Tibial nerve (tissue), 4 donors: ENCODE results near the gene TCF12.

Experiments used
- EP300 ChIP-seq, 2 donors: sonication (generic); formaldehyde crosslinking; IDR thresholded peaks; one replicate each; pipeline ENCODE4 v1.6.1; 2017; ENCODE audit warnings: antibody characterized with exemption in 2 of 2, mild to moderate bottlenecking in 1 of 2
- POLR2A ChIP-seq, 2 donors: fragments of 450-650 bp; IDR thresholded peaks; one replicate each; pipeline ENCODE4 v1.6.1; 2017; ENCODE audit warnings: antibody characterized with exemption in 2 of 2, mild to moderate bottlenecking in 2 of 2, moderate library complexity in 2 of 2
- TF ChIP-seq, protein P1 (sequence below), 5 experiments: fragments of 200-600 bp in 3 of 5; fragments of 450-650 bp in 2 of 5; sonication (generic) in 3 of 5; IDR thresholded peaks; one replicate each; pipeline ENCODE4 v1.5.1; 2016 to 2019; ENCODE audit warnings: antibody characterized with exemption in 5 of 5, mild to moderate bottlenecking in 3 of 5, moderate library complexity in 2 of 5

- TF ChIP-seq, protein P1, sequence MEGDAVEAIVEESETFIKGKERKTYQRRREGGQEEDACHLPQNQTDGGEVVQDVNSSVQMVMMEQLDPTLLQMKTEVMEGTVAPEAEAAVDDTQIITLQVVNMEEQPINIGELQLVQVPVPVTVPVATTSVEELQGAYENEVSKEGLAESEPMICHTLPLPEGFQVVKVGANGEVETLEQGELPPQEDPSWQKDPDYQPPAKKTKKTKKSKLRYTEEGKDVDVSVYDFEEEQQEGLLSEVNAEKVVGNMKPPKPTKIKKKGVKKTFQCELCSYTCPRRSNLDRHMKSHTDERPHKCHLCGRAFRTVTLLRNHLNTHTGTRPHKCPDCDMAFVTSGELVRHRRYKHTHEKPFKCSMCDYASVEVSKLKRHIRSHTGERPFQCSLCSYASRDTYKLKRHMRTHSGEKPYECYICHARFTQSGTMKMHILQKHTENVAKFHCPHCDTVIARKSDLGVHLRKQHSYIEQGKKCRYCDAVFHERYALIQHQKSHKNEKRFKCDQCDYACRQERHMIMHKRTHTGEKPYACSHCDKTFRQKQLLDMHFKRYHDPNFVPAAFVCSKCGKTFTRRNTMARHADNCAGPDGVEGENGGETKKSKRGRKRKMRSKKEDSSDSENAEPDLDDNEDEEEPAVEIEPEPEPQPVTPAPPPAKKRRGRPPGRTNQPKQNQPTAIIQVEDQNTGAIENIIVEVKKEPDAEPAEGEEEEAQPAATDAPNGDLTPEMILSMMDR (IDR thresholded peaks at IDR 0.05), result no peak
- TF ChIP-seq POLR2A (IDR thresholded peaks at IDR 0.05), result no peak
- TF ChIP-seq EP300 (IDR thresholded peaks at IDR 0.05), result no peak
Observed at GRCh38 chr15:57156210-57156884, 237.9 kb downstream of the TCF12 start.
